Esophagus muscularis mucosa (tissue), 4 donors: ENCODE results near the gene CFAP126.

Experiments
- EP300 ChIP-seq: sonication (generic); formaldehyde crosslinking; IDR thresholded peaks from one replicate; pipeline ENCODE4 v1.6.1; 2017; ENCODE audit warnings: antibody characterized with exemption
- POLR2A ChIP-seq: fragments of 450-650 bp; IDR thresholded peaks from one replicate; pipeline ENCODE4 v1.6.1; 2017; ENCODE audit warnings: antibody characterized with exemption, moderate library complexity, mild to moderate bottlenecking, low read depth
- POLR2AphosphoS5 ChIP-seq, 2 donors: sonication (generic); formaldehyde crosslinking; IDR thresholded peaks; one replicate each; pipeline ENCODE4 v1.6.1; 2017; ENCODE audit warnings: antibody characterized with exemption in 2 of 2
- TF ChIP-seq, protein P1 (sequence below), 3 experiments: fragments of 200-600 bp in 2 of 3; fragments of 450-650 bp in 1 of 3; sonication (generic) in 2 of 3; IDR thresholded peaks; one replicate each; pipeline ENCODE4 v1.5.1; 2017 to 2019; ENCODE audit warnings: antibody characterized with exemption in 3 of 3, mild to moderate bottlenecking in 2 of 3, moderate library complexity in 1 of 3

DNA sequence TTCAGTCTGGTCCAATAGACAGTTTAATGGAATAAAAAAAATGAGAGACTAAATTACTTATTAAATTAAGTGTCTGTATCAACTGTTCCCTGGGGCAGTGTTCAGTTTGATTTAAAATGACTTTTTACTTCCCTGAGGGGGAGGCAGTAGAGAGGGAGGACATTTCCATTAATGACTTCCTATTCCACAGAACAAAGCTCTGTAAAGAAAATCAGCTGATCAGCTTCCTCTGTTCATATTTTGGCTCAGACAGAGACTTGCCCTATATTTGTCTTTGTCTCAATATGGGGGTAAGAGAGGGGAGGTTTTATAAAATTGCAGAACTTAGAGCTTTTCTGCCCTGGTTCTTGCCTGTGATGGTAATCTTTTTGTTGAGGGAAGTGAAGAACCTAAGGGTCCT, 8.4 kb downstream of the CFAP126 start:
- TF ChIP-seq, protein P1, sequence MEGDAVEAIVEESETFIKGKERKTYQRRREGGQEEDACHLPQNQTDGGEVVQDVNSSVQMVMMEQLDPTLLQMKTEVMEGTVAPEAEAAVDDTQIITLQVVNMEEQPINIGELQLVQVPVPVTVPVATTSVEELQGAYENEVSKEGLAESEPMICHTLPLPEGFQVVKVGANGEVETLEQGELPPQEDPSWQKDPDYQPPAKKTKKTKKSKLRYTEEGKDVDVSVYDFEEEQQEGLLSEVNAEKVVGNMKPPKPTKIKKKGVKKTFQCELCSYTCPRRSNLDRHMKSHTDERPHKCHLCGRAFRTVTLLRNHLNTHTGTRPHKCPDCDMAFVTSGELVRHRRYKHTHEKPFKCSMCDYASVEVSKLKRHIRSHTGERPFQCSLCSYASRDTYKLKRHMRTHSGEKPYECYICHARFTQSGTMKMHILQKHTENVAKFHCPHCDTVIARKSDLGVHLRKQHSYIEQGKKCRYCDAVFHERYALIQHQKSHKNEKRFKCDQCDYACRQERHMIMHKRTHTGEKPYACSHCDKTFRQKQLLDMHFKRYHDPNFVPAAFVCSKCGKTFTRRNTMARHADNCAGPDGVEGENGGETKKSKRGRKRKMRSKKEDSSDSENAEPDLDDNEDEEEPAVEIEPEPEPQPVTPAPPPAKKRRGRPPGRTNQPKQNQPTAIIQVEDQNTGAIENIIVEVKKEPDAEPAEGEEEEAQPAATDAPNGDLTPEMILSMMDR (IDR thresholded peaks at IDR 0.05) = no peak
- TF ChIP-seq POLR2A = no peak
- no peak for TF ChIP-seq POLR2AphosphoS5 (IDR thresholded peaks at IDR 0.05)
- no peak for TF ChIP-seq EP300
